K562 (cell line): ENCODE results near the gene ARHGAP25. TPM values are rescaled to one million over a fixed set of nuclear protein-coding genes. Genes with fewer than 3 reads are reported as not detected.

Experiments
- DMBX1 ChIP-seq: fragments of 250-450 bp; sonication (Bioruptor Pico); IDR thresholded peaks from 2 replicates; pipeline ENCODE4 v1.8.0; 2022; ENCODE audit warnings: inconsistent platforms, mild to moderate bottlenecking, moderate library complexity, borderline replicate concordance
- ZNF124 ChIP-seq: sonication (generic); formaldehyde crosslinking; IDR thresholded peaks from 2 replicates; pipeline ENCODE4 v1.8.1; 2022; ENCODE audit warnings: missing genetic modification reagents
- ZNF561 ChIP-seq: fragments of 450-650 bp; formaldehyde crosslinking; conservative IDR thresholded peaks from 2 replicates; pipeline ENCODE4 v1.4.0; 2020; ENCODE audit warnings: mild to moderate bottlenecking, moderate library complexity
- ZNF644 ChIP-seq: fragments of 200-800 bp; sonication (Bioruptor generic); IDR thresholded peaks from 2 replicates; pipeline ENCODE4 v1.6.1; 2016; ENCODE audit warnings: low read depth, missing genetic modification characterization, missing compliant biosample characterization
- polyA plus RNA-seq, 8 experiments: library from polyadenylated mRNA; depleted of rRNA in 4 of 8; stranded (reverse) in 5 of 8; unstranded in 3 of 8; fragments of >200 nt; fragmentation: Nextera tagmentation in 2 of 8; fragmentation: Illumina TruSeq in 1 of 8; extraction: Ambion mirVana in 2 of 8; extraction: Trizol in 1 of 8; gene quantifications; 2 replicates each; pipeline versions ENCODE4 v1.2.1 to v1.2.3, GENCODE V29; 2011 to 2014; ENCODE audit warnings: inconsistent platforms in 1 of 8, missing spikeins in 1 of 8
- total RNA-seq, 7 experiments: library from RNA; depleted of rRNA in 6 of 7; stranded (reverse); fragments of >200 nt in 6 of 7; fragmentation: Illumina TruSeq in 2 of 7; extraction: Trizol in 2 of 7; gene quantifications; 2 replicates each; pipeline versions ENCODE4 v1.2.1 to v1.2.3, GENCODE V29; 2011 to 2021; ENCODE audit warnings: low replicate concordance in 1 of 7
- TF ChIP-seq, protein P1 (sequence below): fragments of 450-650 bp; formaldehyde crosslinking; IDR thresholded peaks from 2 replicates; pipeline ENCODE4 v1.4.0; 2020; ENCODE audit warnings: mild to moderate bottlenecking, moderate library complexity
- TF ChIP-seq, protein P2 (sequence below): sonication (generic); formaldehyde crosslinking; IDR thresholded peaks from 2 replicates; pipeline ENCODE4 v1.5.0; 2020; ENCODE audit warnings: missing genetic modification reagents

Gene ARHGAP25
- total and polyA plus RNA-seq, 9 of the 15 experiments (the other 6 are each of a cell fraction or from before 2014, with no cell fraction given): 4.9 to 14.8 (median 10.7) TPM

DNA sequence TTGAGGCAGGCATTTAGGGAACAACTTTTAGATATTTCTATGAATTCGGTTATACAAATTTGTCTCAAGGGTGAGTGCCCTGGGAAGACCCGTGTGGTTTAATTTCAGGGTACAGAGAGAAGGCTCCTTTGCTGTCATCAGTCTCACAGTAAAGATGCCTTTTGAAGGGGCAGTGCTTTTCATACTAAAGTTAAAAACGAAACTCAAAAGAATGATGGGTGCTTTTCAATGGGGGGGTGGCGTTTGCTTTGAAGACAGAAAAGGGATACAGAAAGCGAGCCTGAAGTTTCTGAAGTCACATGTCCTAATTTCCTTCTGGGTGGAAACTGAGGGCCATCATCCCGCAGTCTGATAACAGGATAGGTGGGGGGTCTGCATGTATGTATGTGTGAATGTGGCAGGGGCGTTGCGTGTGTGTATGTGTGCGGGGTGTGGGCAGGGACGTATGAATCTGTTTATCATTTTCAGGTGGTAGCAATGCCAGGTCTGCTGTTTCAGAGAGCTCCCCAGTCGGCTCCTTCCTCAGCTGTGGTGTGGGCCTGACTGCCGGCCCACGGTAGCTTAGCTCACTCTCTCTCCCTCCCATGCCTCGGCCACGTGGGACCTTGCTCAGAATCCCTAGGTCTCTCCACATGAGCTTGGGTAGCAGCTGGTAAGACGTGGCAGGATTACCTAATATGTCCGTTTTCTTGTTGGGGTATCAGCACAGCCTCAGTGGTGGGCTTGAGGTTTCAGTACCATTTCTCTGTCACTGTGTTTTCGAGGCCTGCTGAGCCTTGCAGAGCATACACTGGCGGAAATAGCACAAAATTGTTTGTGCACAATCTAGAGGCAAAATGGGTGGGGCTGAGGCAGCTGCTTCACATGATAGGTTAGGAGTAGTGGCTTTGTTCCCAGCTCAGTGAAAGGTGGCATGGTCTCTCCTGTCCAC is 32.7 kb downstream of the ARHGAP25 start (continued):
- TF ChIP-seq ZNF561 (CRISPR knock-in tag) (0 out of 2 replicates have a peak, but pooled peaks have one; percentile 20), ZNF124 (CRISPR knock-in tag) (no peak), DMBX1 (CRISPR knock-in tag) (0 out of 2 replicates have a peak, but pooled peaks have one; percentile 52), ZNF644 (tag) (0 out of 2 replicates have a peak, but pooled peaks have one; percentile 4)
- TF ChIP-seq, protein P1, sequence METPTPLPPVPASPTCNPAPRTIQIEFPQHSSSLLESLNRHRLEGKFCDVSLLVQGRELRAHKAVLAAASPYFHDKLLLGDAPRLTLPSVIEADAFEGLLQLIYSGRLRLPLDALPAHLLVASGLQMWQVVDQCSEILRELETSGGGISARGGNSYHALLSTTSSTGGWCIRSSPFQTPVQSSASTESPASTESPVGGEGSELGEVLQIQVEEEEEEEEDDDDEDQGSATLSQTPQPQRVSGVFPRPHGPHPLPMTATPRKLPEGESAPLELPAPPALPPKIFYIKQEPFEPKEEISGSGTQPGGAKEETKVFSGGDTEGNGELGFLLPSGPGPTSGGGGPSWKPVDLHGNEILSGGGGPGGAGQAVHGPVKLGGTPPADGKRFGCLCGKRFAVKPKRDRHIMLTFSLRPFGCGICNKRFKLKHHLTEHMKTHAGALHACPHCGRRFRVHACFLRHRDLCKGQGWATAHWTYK: peak; percentile 62; the same call in 1 of the 2 replicates
- TF ChIP-seq, protein P2, sequence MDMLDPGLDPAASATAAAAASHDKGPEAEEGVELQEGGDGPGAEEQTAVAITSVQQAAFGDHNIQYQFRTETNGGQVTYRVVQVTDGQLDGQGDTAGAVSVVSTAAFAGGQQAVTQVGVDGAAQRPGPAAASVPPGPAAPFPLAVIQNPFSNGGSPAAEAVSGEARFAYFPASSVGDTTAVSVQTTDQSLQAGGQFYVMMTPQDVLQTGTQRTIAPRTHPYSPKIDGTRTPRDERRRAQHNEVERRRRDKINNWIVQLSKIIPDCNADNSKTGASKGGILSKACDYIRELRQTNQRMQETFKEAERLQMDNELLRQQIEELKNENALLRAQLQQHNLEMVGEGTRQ: 0 out of 2 replicates have a peak, but pooled peaks have one; percentile 17
- TF ChIP-seq, all 486 proteins: peak for 15
